KMS-11 (cell line): ENCODE measurements around the gene RBM17.

ENCODE experiments used
- H2AFZ ChIP-seq: fragments of 200-600 bp; sonication (generic); 2 replicates; pipeline ENCODE4 v1.6.1; 2016; ENCODE audit warnings: antibody characterized with exemption, mixed run types, low read depth
- H3K27ac ChIP-seq: fragments of 200-600 bp; sonication (generic); 2 replicates; pipeline ENCODE4 v1.6.1; 2016; ENCODE audit warnings: mild to moderate bottlenecking, mixed run types
- H3K27me3 ChIP-seq: fragments of 200-600 bp; sonication (generic); 2 replicates; pipeline ENCODE4 v1.6.1; 2017; ENCODE audit warnings: mild to moderate bottlenecking, low read depth, mixed run types, moderate library complexity; ENCODE audit not compliant: insufficient read depth
- H3K36me3 ChIP-seq: fragments of 200-600 bp; sonication (generic); 2 replicates; pipeline ENCODE4 v1.6.1; 2017; ENCODE audit warnings: mild to moderate bottlenecking, mixed run types; ENCODE audit not compliant: insufficient read depth
- H3K4me1 ChIP-seq: fragments of 200-600 bp; sonication (generic); 2 replicates; pipeline ENCODE4 v1.6.1; 2016; ENCODE audit warnings: mild to moderate bottlenecking, low read depth, mixed run types; ENCODE audit not compliant: poor library complexity, severe bottlenecking
- H3K4me2 ChIP-seq: fragments of 200-600 bp; sonication (generic); 2 replicates; pipeline ENCODE4 v1.7.0; 2016; ENCODE audit warnings: mild to moderate bottlenecking, mixed run types
- H3K4me3 ChIP-seq: fragments of 200-600 bp; sonication (generic); IDR thresholded peaks from 2 replicates; pipeline ENCODE4 v1.6.1; 2017; ENCODE audit warnings: low read depth, low read length, mixed read lengths; ENCODE audit not compliant: insufficient read depth
- H3K79me2 ChIP-seq: fragments of 200-600 bp; sonication (generic); 2 replicates; pipeline ENCODE4 v1.6.1; 2016; ENCODE audit warnings: low read depth, mixed run types; ENCODE audit not compliant: insufficient read depth
- H3K9ac ChIP-seq: fragments of 200-600 bp; sonication (generic); 2 replicates; pipeline ENCODE4 v1.6.1; 2016; ENCODE audit warnings: mild to moderate bottlenecking, mixed run types
- H4K20me1 ChIP-seq: fragments of 200-600 bp; sonication (generic); 2 replicates; pipeline ENCODE4 v1.6.1; 2016; ENCODE audit warnings: mild to moderate bottlenecking, mixed run types; ENCODE audit not compliant: insufficient read depth
- TF ChIP-seq, protein P1 (sequence below): fragments of 200-600 bp; sonication (generic); conservative IDR thresholded peaks from 2 replicates; pipeline ENCODE4 v1.6.1; 2017; ENCODE audit warnings: low read depth, mild to moderate bottlenecking, antibody characterized with exemption, low read length, moderate library complexity, mixed read lengths

Gene RBM17

DNA sequence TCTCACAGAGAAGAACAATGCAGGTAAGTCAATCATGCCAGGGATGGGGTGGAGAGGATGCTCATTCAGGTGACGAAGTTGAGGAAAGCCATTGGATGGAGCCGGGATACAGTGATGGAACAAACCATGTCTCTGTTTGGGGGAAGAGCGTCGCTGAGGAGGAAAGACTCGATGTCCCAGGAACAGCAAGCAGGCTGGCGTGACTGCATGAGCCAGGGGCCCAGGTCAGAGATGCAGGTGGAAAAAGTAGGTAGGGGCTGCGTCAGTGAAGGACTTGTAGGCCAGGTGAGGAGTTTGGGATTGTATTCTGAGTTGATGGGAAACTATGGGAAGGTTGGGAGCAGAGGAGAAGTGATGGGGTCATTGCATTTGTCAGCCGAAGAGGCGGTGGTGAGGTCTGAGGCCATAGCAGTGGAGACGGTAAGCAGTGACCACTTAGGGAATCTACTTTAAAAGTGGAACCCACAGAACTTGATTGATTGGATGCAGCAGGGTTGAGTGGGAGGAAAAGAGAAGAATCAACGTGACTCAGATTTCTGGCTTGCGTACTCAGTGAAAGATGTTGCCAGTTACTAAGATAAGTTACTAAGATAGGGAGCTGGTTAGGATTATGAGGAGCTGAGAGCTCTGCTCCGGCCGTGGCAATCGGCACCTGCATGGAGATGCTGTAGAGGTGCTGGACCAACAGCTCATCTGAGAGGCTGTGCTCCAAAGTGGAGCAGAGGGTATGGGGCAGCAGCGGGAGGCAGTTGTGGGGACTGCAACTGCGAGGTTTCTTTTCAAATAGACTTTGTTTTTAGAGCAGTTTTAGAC lies 14.1 kb upstream of the RBM17 start:
- H3K36me3 ChIP-seq, result no peaks in the 10 kb centered on the region

DNA sequence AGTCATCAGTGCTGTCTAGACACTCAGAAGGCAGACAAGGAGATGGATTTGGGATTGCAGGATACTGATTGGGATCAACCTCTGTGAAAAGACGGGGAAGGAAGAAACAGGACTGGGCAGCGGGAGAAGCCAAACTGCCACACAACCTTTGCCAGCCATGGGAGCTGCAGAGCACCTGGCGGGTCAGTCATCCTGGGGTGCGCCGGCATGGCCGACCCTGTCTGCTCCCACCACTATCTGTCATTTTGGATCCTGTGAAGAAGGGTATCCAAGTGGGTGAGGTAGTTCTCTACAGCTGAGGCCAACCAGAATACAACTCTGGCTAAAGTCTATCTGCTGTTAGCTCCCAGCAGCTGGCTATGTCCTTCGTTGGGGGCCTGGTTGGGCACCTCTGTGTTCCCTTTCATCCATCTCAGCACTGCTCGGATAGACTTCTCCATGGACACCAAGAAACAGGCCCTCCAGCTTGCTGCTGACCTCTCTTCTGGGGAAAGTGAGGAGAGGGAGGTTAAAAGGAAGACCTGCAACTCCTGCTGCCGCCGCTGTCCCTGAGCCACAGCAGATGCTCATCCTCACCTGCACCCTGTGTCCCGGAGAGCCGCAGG lies 11.7 kb upstream of the RBM17 start:
- H3K27ac ChIP-seq, result no peak overlapping the region
- no peaks in the 10 kb centered on the region for H3K79me2 ChIP-seq
- no peaks in the 10 kb centered on the region for H4K20me1 ChIP-seq
- H3K9ac ChIP-seq, result no peak overlapping the region
- H2AFZ ChIP-seq, result no peak overlapping the region
- H3K4me3 ChIP-seq, result no peak overlapping the region
- TF ChIP-seq, protein P1, sequence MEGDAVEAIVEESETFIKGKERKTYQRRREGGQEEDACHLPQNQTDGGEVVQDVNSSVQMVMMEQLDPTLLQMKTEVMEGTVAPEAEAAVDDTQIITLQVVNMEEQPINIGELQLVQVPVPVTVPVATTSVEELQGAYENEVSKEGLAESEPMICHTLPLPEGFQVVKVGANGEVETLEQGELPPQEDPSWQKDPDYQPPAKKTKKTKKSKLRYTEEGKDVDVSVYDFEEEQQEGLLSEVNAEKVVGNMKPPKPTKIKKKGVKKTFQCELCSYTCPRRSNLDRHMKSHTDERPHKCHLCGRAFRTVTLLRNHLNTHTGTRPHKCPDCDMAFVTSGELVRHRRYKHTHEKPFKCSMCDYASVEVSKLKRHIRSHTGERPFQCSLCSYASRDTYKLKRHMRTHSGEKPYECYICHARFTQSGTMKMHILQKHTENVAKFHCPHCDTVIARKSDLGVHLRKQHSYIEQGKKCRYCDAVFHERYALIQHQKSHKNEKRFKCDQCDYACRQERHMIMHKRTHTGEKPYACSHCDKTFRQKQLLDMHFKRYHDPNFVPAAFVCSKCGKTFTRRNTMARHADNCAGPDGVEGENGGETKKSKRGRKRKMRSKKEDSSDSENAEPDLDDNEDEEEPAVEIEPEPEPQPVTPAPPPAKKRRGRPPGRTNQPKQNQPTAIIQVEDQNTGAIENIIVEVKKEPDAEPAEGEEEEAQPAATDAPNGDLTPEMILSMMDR, result no peak
- H3K27me3 ChIP-seq, result no peaks in the 10 kb centered on the region
- no peak overlapping the region for H3K4me2 ChIP-seq
- no peaks in the 10 kb centered on the region for H3K4me1 ChIP-seq
- H3K36me3 ChIP-seq, result no peaks in the 10 kb centered on the region

More for the DNA sequence above, 14.1 kb upstream of the RBM17 start:
- H3K4me1 ChIP-seq, result no peaks in the 10 kb centered on the region
- H3K27me3 ChIP-seq, result no peaks in the 10 kb centered on the region
- no peaks in the 10 kb centered on the region for H3K79me2 ChIP-seq
- H3K4me3 ChIP-seq, result no peak overlapping the region
- H2AFZ ChIP-seq, result no peak overlapping the region
- H3K27ac ChIP-seq, result no peak overlapping the region
- H3K9ac ChIP-seq, result no peak overlapping the region
- no peak overlapping the region for H3K4me2 ChIP-seq
- no peaks in the 10 kb centered on the region for H4K20me1 ChIP-seq
- TF ChIP-seq, protein P1, result no peak

DNA sequence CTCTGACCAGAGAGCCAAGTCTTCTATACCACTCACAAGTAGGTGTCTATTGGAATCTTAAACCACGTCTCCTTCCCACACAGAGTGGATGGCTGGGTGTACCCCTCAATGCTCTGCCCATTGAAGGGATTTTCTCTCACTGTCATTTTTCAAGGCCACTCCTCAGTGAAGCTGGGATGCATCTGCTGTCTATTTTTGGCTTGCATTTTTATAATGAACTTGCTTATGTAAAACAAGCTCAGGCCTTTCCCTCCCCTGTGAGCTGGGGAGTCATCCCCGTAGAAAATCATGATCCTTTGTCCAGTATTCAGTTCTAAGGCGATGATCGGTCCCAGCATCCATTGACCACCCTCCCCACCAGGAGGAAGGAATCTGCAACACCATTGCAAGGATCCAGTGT lies 9.8 kb upstream of the RBM17 start:
- Histone ChIP-seq H3K27me3 (no peaks in the 10 kb centered on the region), H3K27ac (no peak overlapping the region), H3K36me3 (no peaks in the 10 kb centered on the region), H4K20me1 (no peaks in the 10 kb centered on the region), H3K9ac (no peak overlapping the region), H3K4me1 (no peaks in the 10 kb centered on the region), H3K4me2 (no peak overlapping the region), H3K4me3 (no peak overlapping the region), H2AFZ (no peak overlapping the region), H3K79me2 (no peaks in the 10 kb centered on the region)
- TF ChIP-seq, protein P1, result no peak

DNA sequence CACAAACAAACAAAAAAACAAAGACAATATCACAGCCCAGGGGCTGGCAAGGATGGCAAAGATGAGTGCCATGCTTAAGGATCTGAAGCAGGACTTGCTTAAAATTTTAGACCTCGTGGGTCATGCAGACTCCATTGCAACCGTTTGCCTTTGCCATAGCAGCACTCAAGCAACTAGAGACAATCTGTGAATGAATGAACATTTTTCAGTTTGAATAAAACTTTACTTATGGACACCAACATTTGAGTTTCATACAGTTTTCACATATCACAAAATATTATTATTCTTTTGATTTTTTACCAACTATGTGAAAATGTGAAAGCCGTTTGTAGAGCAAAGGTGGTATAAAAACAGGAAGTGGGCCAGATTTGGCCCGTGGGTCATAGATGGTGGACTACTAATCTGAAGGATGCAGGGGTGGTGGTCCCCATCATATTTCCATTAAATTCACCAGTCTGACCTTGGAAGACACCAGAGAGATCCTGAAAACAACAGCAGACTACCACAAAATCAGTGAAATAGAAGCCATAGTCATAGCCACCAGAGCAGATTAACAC lies 8.3 kb upstream of the RBM17 start:
- H3K4me1 ChIP-seq, result no peaks in the 10 kb centered on the region
- H2AFZ ChIP-seq, result no peak overlapping the region
- H3K36me3 ChIP-seq, result no peaks in the 10 kb centered on the region
- no peak overlapping the region for H3K4me3 ChIP-seq
- H4K20me1 ChIP-seq, result no peaks in the 10 kb centered on the region
- TF ChIP-seq, protein P1, result no peak
- H3K27me3 ChIP-seq, result no peaks in the 10 kb centered on the region
- H3K4me2 ChIP-seq, result no peak overlapping the region
- H3K27ac ChIP-seq, result no peak overlapping the region
- no peaks in the 10 kb centered on the region for H3K79me2 ChIP-seq
- H3K9ac ChIP-seq, result no peak overlapping the region
